ENCODE measurements around the gene LYST. TPM values are rescaled to one million over a fixed set of nuclear protein-coding genes. Genes with fewer than 3 reads are reported as not detected.

Gene LYST
- total and polyA plus RNA-seq, 2 of the 4 experiments (the other 2 are of a cell fraction), result 2.2 to 7.2 TPM

DNA sequence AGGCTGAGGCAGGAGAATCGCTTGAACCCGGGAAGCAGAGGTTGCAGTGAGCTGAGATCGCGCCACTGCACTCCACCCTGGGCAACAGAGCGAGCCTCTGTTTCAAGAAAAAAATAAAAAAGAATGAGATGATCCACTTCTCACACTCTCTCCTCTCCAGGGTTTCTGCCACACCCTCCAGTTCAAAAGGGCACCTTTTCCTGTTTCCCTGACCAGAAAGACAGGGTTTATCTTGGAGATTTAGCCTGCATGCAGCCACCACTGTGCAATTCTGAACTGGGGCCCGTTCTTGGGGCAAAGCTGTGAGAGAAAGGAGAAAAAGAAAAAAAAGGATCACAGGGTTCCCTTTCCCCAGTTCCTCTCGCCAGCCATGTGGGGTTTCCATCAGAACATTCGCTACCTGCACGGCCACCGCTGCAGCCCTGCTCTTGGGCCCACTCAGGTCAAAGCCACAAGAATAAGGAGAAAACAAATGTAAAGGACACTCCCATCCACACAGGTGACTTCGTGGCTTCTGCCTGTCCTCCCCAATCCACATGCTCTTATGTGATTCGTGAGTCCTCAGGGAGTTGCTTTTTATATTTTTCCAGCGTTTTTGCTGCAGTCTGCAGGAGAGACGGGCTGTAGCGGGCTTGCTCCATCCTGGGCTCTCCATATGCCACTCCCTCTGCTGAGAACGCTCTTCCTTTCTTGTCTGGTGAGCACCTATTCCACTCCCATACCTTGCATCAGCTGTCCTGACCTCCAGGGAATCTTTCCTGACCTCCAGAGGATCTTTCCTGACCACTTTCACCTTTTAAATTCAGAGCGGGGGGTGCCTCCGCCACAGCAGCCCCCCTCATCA is 243.5 kb downstream of the LYST start:
- no peaks in the 10 kb centered on the region for H3K79me1 ChIP-seq (ENCODE audit: low read depth in 1 of 2, low read length in 2 of 2)
- peaks cover 11% of the 10 kb centered on the region for H3K27me3 ChIP-seq (ENCODE audit: control insufficient read depth, insufficient read depth, low read length)
- no peak overlapping the region for H3K27ac ChIP-seq (ENCODE audit: insufficient read depth, low read length)
- H2AK5ac ChIP-seq (ENCODE audit: low read depth, low read length), result no peak overlapping the region
- H3K56ac ChIP-seq (ENCODE audit: extremely low read depth, insufficient read depth, low read length), result no peak overlapping the region
- CTCF ChIA-PET, result no interaction called here
- no peak overlapping the region for H2BK15ac ChIP-seq (ENCODE audit: low read depth, low read length)
- POLR2A ChIA-PET (ENCODE audit: unreplicated experiment), result no interaction called here
- H4K91ac ChIP-seq (ENCODE audit: insufficient read depth, low read depth, low read length), result no peak overlapping the region
- dilution Hi-C loops (cut with HindIII; ENCODE audit: low sequenced_read_pairs, unreplicated experiment), result no loop called here
- H3K4me2 ChIP-seq (ENCODE audit: low read depth, low read length), result no peak overlapping the region
- peaks cover 2% of the 10 kb centered on the region; the same call in 1 of the 2 replicates for H3K9me1 ChIP-seq (ENCODE audit: insufficient read depth, low read length)
- H3K14ac ChIP-seq (replicated peaks; ENCODE audit: low read depth, low read length), result no peak overlapping the region
- H3K4me3 ChIP-seq (ENCODE audit: insufficient read depth, low read depth, low read length), result no peak overlapping the region
- H3K4ac ChIP-seq (ENCODE audit: low read depth, low read length), result no peak overlapping the region
- H3K9ac ChIP-seq (ENCODE audit: low read depth, low read length), result no peak overlapping the region
- no peaks in the 10 kb centered on the region for H4K20me1 ChIP-seq (ENCODE audit: insufficient read depth, low read length)
- no TSS peak for BruUV-seq (replicated peaks)
- peaks cover 8% of the 10 kb centered on the region for H3K4me1 ChIP-seq (ENCODE audit: control insufficient read depth, insufficient read depth, low read length)
- intact Hi-C loops (cut with micrococcal nuclease), result no loop called here
- no peak overlapping the region for H4K8ac ChIP-seq (ENCODE audit: low read depth in 2 of 2, low read length in 2 of 2)
- no peak overlapping the region for H2BK5ac ChIP-seq (ENCODE audit: low read depth, low read length, poor library complexity, severe bottlenecking)
- H3K18ac ChIP-seq (ENCODE audit: low read depth, low read length), result no peak overlapping the region
- no peaks in the 10 kb centered on the region for H3K9me3 ChIP-seq (ENCODE audit: control insufficient read depth, insufficient read depth, low read length)
- no peak for DNase-seq
- no peak for ATAC-seq (ENCODE audit: low read depth)
- H2BK20ac ChIP-seq (ENCODE audit: low read depth, low read length), result no peak overlapping the region
- no peak overlapping the region for H3K23ac ChIP-seq (ENCODE audit: low read depth, low read length)
- whole genome bisulfite sequencing, 2 experiments (ENCODE audit: extremely low coverage in 2 of 2, insufficient read length in 1 of 2), result 79% methylated on average over 9 of the region's 18 CpGs; no CpG with 5 or more reads in 1 of the 2 experiments
- in situ Hi-C loops (cut with MboI; ENCODE audit: low sequenced_read_pairs), result no loop called here
- no peaks in the 10 kb centered on the region for H3K36me3 ChIP-seq (ENCODE audit: control insufficient read depth, insufficient read depth, low read length)
- H2AFZ ChIP-seq (replicated peaks; ENCODE audit: low read length, poor library complexity), result no peak overlapping the region
- no peak overlapping the region for H4K5ac ChIP-seq (ENCODE audit: low read depth, low read length)
- H2AK9ac ChIP-seq (replicated peaks; ENCODE audit: low read depth, low read length, poor library complexity), result no peak overlapping the region
- H2BK120ac ChIP-seq (ENCODE audit: low read depth, low read length), result no peak overlapping the region
- TF ChIP-seq CEBPB (IDR thresholded peaks at IDR 0.05; ENCODE audit: low read depth, low read length), result no peak
- TF ChIP-seq, protein P1, sequence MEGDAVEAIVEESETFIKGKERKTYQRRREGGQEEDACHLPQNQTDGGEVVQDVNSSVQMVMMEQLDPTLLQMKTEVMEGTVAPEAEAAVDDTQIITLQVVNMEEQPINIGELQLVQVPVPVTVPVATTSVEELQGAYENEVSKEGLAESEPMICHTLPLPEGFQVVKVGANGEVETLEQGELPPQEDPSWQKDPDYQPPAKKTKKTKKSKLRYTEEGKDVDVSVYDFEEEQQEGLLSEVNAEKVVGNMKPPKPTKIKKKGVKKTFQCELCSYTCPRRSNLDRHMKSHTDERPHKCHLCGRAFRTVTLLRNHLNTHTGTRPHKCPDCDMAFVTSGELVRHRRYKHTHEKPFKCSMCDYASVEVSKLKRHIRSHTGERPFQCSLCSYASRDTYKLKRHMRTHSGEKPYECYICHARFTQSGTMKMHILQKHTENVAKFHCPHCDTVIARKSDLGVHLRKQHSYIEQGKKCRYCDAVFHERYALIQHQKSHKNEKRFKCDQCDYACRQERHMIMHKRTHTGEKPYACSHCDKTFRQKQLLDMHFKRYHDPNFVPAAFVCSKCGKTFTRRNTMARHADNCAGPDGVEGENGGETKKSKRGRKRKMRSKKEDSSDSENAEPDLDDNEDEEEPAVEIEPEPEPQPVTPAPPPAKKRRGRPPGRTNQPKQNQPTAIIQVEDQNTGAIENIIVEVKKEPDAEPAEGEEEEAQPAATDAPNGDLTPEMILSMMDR (conservative IDR thresholded peaks at IDR 0.05; ENCODE audit: low read depth, low read length), result no peak
- no peak for TF ChIP-seq RCOR1 (IDR thresholded peaks at IDR 0.05; ENCODE audit: insufficient replicate concordance, low read length)
- TF ChIP-seq MXI1 (IDR thresholded peaks at IDR 0.05; ENCODE audit: borderline replicate concordance, low read depth, low read length), result no peak
- no peak for TF ChIP-seq RFX5 (IDR thresholded peaks at IDR 0.05; ENCODE audit: low read depth, low read length)
- TF ChIP-seq SMC3 (IDR thresholded peaks at IDR 0.05; ENCODE audit: low read depth, low read length), result no peak
- no peak for TF ChIP-seq BHLHE40 (IDR thresholded peaks at IDR 0.05; ENCODE audit: low read depth, low read length)
- TF ChIP-seq MAZ (IDR thresholded peaks at IDR 0.05; ENCODE audit: borderline replicate concordance, low read depth, low read length), result no peak
- TF ChIP-seq RAD21 (IDR thresholded peaks at IDR 0.05; ENCODE audit: low read length), result no peak
- TF ChIP-seq POLR2A (IDR thresholded peaks at IDR 0.05; ENCODE audit: low read depth, low read length), result no peak
- no peak for TF ChIP-seq FOS (IDR thresholded peaks at IDR 0.05; ENCODE audit: low read depth, low read length)
- TF ChIP-seq, protein P2, sequence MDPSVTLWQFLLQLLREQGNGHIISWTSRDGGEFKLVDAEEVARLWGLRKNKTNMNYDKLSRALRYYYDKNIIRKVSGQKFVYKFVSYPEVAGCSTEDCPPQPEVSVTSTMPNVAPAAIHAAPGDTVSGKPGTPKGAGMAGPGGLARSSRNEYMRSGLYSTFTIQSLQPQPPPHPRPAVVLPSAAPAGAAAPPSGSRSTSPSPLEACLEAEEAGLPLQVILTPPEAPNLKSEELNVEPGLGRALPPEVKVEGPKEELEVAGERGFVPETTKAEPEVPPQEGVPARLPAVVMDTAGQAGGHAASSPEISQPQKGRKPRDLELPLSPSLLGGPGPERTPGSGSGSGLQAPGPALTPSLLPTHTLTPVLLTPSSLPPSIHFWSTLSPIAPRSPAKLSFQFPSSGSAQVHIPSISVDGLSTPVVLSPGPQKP (IDR thresholded peaks at IDR 0.05; ENCODE audit: borderline replicate concordance, low read depth, low read length), result no peak
- no peak for TF ChIP-seq NFE2L2 (IDR thresholded peaks at IDR 0.05; ENCODE audit: low read depth, low read length)
- TF ChIP-seq, protein P3, sequence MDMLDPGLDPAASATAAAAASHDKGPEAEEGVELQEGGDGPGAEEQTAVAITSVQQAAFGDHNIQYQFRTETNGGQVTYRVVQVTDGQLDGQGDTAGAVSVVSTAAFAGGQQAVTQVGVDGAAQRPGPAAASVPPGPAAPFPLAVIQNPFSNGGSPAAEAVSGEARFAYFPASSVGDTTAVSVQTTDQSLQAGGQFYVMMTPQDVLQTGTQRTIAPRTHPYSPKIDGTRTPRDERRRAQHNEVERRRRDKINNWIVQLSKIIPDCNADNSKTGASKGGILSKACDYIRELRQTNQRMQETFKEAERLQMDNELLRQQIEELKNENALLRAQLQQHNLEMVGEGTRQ (IDR thresholded peaks at IDR 0.05; ENCODE audit: low read depth, low read length), result no peak
- no peak for TF ChIP-seq MAFK (IDR thresholded peaks at IDR 0.05; ENCODE audit: low read depth, low read length)

Data from IMR-90 (cell line).